Measurements from ENCODE around the gene CALML3. TPM values are rescaled to one million over a fixed set of nuclear protein-coding genes. Genes with fewer than 3 reads are reported as not detected.

CALML3 gene
- total and polyA plus RNA-seq, 2 donors (not counting 3 experiments of a cell fraction or from before 2014, with no cell fraction given), result not detected

GRCh38 chr10:5576154-5576748 is 51.5 kb downstream of the CALML3 start:
- ChIA-PET CTCF (no interaction called here), POLR2A (no interaction called here)
- Histone ChIP-seq H3K4me2 (ENCODE audit: insufficient read depth, low read length) (no peak overlapping the region), H4K20me1 (replicated peaks; ENCODE audit: control insufficient read depth, extremely low read depth, insufficient read depth, low read length) (no peaks in the 10 kb centered on the region), H3K27me3 (ENCODE audit: control insufficient read depth in 2 of 2, insufficient read depth in 2 of 2, low read length in 2 of 2) (no peaks in the 10 kb centered on the region), H3K4me3 (replicated peaks in 1 of 3; ENCODE audit: insufficient read depth in 1 of 3, low read depth in 1 of 3, low read length in 3 of 3) (no peak overlapping the region), H3K27ac (ENCODE audit: insufficient read depth, low read depth, low read length) (no peak overlapping the region), H3K79me2 (ENCODE audit: control insufficient read depth, insufficient read depth, low read length) (no peaks in the 10 kb centered on the region), H3K4me1 (ENCODE audit: control insufficient read depth, extremely low read depth, insufficient read depth, low read length) (no peaks in the 10 kb centered on the region), H3K9me3 (replicated peaks; ENCODE audit: control insufficient read depth, insufficient read depth, low read length) (no peaks in the 10 kb centered on the region), H2AFZ (ENCODE audit: low read depth, low read length) (no peak overlapping the region), H3K9ac (replicated peaks; ENCODE audit: extremely low read depth, insufficient read depth, low read length) (no peak overlapping the region), H3K36me3 (ENCODE audit: control insufficient read depth in 2 of 2, extremely low read depth in 1 of 2, insufficient read depth in 2 of 2, low read length in 2 of 2) (no peaks in the 10 kb centered on the region), H3K9me1 (replicated peaks; ENCODE audit: control insufficient read depth, extremely low read depth, insufficient read depth, low read length) (no peaks in the 10 kb centered on the region)
- intact Hi-C loops (cut with micrococcal nuclease) (no loop called here), dilution Hi-C loops (cut with MboI; ENCODE audit: extremely low pct_ligation_motif_present, low sequenced_read_pairs) (no loop called here)
- TF ChIP-seq EZH2 (IDR thresholded peaks at IDR 0.05; ENCODE audit: borderline replicate concordance, low read depth, low read length, severe bottlenecking), result no peak
- no peak for TF ChIP-seq FOS (IDR thresholded peaks at IDR 0.05; ENCODE audit: borderline replicate concordance, insufficient read depth, low read length)
- TF ChIP-seq JUN (IDR thresholded peaks at IDR 0.05; ENCODE audit: borderline replicate concordance, insufficient read depth, insufficient read length, low read depth), result no peak
- no peak for TF ChIP-seq GATA2 (IDR thresholded peaks at IDR 0.05; ENCODE audit: insufficient read depth, insufficient read length, low read depth, low read length)
- TF ChIP-seq POLR2AphosphoS5 (IDR thresholded peaks at IDR 0.05; ENCODE audit: insufficient read depth, low read depth, low read length), result no peak
- TF ChIP-seq MYC (IDR thresholded peaks at IDR 0.05; ENCODE audit: low read depth, low read length), result no peak
- TF ChIP-seq POLR2A (IDR thresholded peaks at IDR 0.05; ENCODE audit: low read depth, low read length), result no peak
- TF ChIP-seq CTCF (IDR thresholded peaks at IDR 0.05; ENCODE audit: extremely low read depth in 1 of 2, insufficient read depth in 1 of 2, low read depth in 1 of 2, low read length in 2 of 2), result no peak
- TF ChIP-seq MAX (IDR thresholded peaks at IDR 0.05; ENCODE audit: insufficient read depth, insufficient read length), result no peak
- no peak for DNase-seq (ENCODE audit: low read depth, low spot score)
- no peak for FAIRE-seq
- BruUV-seq (replicated peaks), result no TSS peak

Other genes with a start within 250 kb of the CALML3 start
- gene UCN3, start 160.0 kb upstream of the CALML3 start, total RNA-seq, result not detected in 2 replicates
- gene UCN3, start 160.0 kb upstream of the CALML3 start, polyA plus RNA-seq, result not detected in 2 replicates
- not detected in 2 replicates for gene TUBAL3, start 120.1 kb upstream of the CALML3 start, total RNA-seq
- not detected in 2 replicates for gene TUBAL3, start 120.1 kb upstream of the CALML3 start, polyA plus RNA-seq
- 40.2 and 46.3 TPM in 2 replicates for gene NET1, start 112.4 kb upstream of the CALML3 start, total RNA-seq
- gene NET1, start 112.4 kb upstream of the CALML3 start, polyA plus RNA-seq, result 12.3 and 14.4 TPM in 2 replicates
- gene CALML5, start 25.4 kb upstream of the CALML3 start, total RNA-seq, result not detected in 2 replicates
- not detected in 2 replicates for gene CALML5, start 25.4 kb upstream of the CALML3 start, polyA plus RNA-seq
- 7.3 and 7.9 TPM in 2 replicates for gene ASB13, start 141.6 kb downstream of the CALML3 start, total RNA-seq
- gene ASB13, start 141.6 kb downstream of the CALML3 start, polyA plus RNA-seq, result 5.5 and 6.3 TPM in 2 replicates
- 48.9 and 49.9 TPM in 2 replicates for gene TASOR2, start 159.9 kb downstream of the CALML3 start, total RNA-seq
- gene TASOR2, start 159.9 kb downstream of the CALML3 start, polyA plus RNA-seq, result 10.0 and 13.6 TPM in 2 replicates